Gastroesophageal sphincter (tissue), 4 donors: Measurements from ENCODE around the gene C1R. TPM values are rescaled to one million over a fixed set of nuclear protein-coding genes. Genes with fewer than 3 reads are reported as not detected.

Source experiments
- ATAC-seq: fragments of 150-250 bp; one replicate; pipeline ENCODE4 v1.9.1; 2016; ENCODE audit warnings: mild to moderate bottlenecking, moderate library complexity
- H3K27ac ChIP-seq, 4 donors: fragments of 200-600 bp; sonication (generic) in 3 of 4; 1 replicate in 3 of 4; 2 replicates in 1 of 4; pipeline ENCODE4 v1.5.1; 2016 to 2019
- H3K27me3 ChIP-seq: fragments of 200-600 bp; sonication (generic); one replicate; pipeline ENCODE4 v1.5.1; 2019
- H3K36me3 ChIP-seq, 2 donors: fragments of 200-600 bp; sonication (generic); one replicate each; pipeline ENCODE4 v1.5.1; 2019; ENCODE audit warnings: control low read depth in 1 of 2
- H3K4me1 ChIP-seq, 3 donors: fragments of 200-600 bp; sonication (generic); 1 replicate in 2 of 3; 2 replicates in 1 of 3; pipeline ENCODE4 v1.5.1; 2016 to 2019; ENCODE audit warnings: control low read depth in 2 of 3
- H3K4me3 ChIP-seq, 2 donors: fragments of 200-600 bp; sonication (generic); one replicate each; pipeline ENCODE4 v1.5.1; 2019; ENCODE audit warnings: mild to moderate bottlenecking in 1 of 2, moderate library complexity in 1 of 2
- H3K9me3 ChIP-seq, 3 donors: fragments of 200-600 bp; sonication (generic); one replicate each; pipeline ENCODE4 v1.5.1; 2017 to 2019; ENCODE audit warnings: control low read depth in 2 of 3
- CTCF ChIP-seq, 4 experiments: fragments of 200-600 bp in 2 of 4; fragments of 450-650 bp in 2 of 4; sonication (generic) in 1 of 4; IDR thresholded peaks; one replicate each; pipeline ENCODE4 v1.5.1; 2017 to 2019; ENCODE audit warnings: antibody characterized with exemption in 4 of 4, mild to moderate bottlenecking in 2 of 4, moderate library complexity in 2 of 4
- EP300 ChIP-seq: sonication (generic); formaldehyde crosslinking; IDR thresholded peaks from one replicate; pipeline ENCODE4 v1.6.1; 2017; ENCODE audit warnings: antibody characterized with exemption, mild to moderate bottlenecking
- POLR2A ChIP-seq, 2 donors: fragments of 450-650 bp; IDR thresholded peaks; one replicate each; pipeline ENCODE4 v1.6.1; 2017; ENCODE audit warnings: antibody characterized with exemption in 2 of 2, mild to moderate bottlenecking in 2 of 2, moderate library complexity in 1 of 2
- POLR2AphosphoS5 ChIP-seq: sonication (generic); formaldehyde crosslinking; IDR thresholded peaks from one replicate; pipeline ENCODE4 v1.6.1; 2017; ENCODE audit warnings: antibody characterized with exemption
- WGBS, 2 donors: methylation state at CpG; one replicate each; pipeline ENCODE4 v1.1.5; 2018; ENCODE audit warnings: low coverage in 1 of 2; 5-methylcytosine and 5-hydroxymethylcytosine counted together
- total RNA-seq, 4 donors: library from RNA; depleted of rRNA; stranded (reverse); fragments of >200 nt; gene quantifications; one replicate each; pipeline ENCODE4 v1.1.0, GENCODE V29; 2016

C1R gene
- total RNA-seq, 4 donors from 2014 or later: 330 to 846 (median 620) TPM

- peaks cover 0 to 83% of the 10 kb centered on the region in 2 donors for H3K36me3 ChIP-seq
- no peak for ATAC-seq
- no peak for TF ChIP-seq POLR2A (IDR thresholded peaks at IDR 0.05)
- no peak for TF ChIP-seq POLR2AphosphoS5
- no peak for TF ChIP-seq EP300
- TF ChIP-seq CTCF (IDR thresholded peaks at IDR 0.05): no peak
These were observed 25.1 kb downstream of the C1R start for GRCh38 chr12:7067096-7067495.

GRCh38 chr12:7066596-7066995, 25.6 kb downstream of the C1R start:
- no peak overlapping the region for H3K27ac ChIP-seq

More at GRCh38 chr12:7067096-7067495, 25.1 kb downstream of the C1R start:
- H3K27ac ChIP-seq: no peak overlapping the region
- H3K27me3 ChIP-seq: no peaks in the 10 kb centered on the region
- H3K4me1 ChIP-seq: peaks cover 0 to 28% (median 0%) of the 10 kb centered on the region in 3 donors
- WGBS, 2 donors: 77 to 93% methylated on average over 4 to 5 of the region's 7 CpGs
- no peak overlapping the region for H3K4me3 ChIP-seq
- H3K9me3 ChIP-seq: no peaks in the 10 kb centered on the region

GRCh38 chr12:7065073-7065623, 27.1 kb downstream of the C1R start:
- Histone ChIP-seq H3K27me3 (no peaks in the 10 kb centered on the region), H3K36me3 (peaks cover 0 to 75% of the 10 kb centered on the region in 2 donors), H3K4me3 (no peak overlapping the region), H3K27ac (no peak overlapping the region), H3K9me3 (no peaks in the 10 kb centered on the region), H3K4me1 (peaks cover 0 to 48% (median under 1%) of the 10 kb centered on the region in 3 donors)
- no peak for ATAC-seq
- 84 to 87% methylated on average over 6 to 7 of the region's 7 CpGs for WGBS, 2 donors
- TF ChIP-seq CTCF (IDR thresholded peaks at IDR 0.05) (no peak), EP300 (no peak), POLR2A (IDR thresholded peaks at IDR 0.05) (no peak), POLR2AphosphoS5 (no peak)

More at GRCh38 chr12:7066596-7066995, 25.6 kb downstream of the C1R start:
- Histone ChIP-seq H3K27me3 (no peaks in the 10 kb centered on the region), H3K9me3 (no peaks in the 10 kb centered on the region), H3K4me3 (no peak overlapping the region), H3K4me1 (peaks cover 0 to 33% (median 0%) of the 10 kb centered on the region in 3 donors), H3K36me3 (peaks cover 0 to 83% of the 10 kb centered on the region in 2 donors)
- ATAC-seq: no peak
- no peak for TF ChIP-seq POLR2A (IDR thresholded peaks at IDR 0.05)
- 85 to 100% methylated on average over 1 of the region's 2 CpGs for WGBS, 2 donors

GRCh38 chr12:7064516-7064915, 27.7 kb downstream of the C1R start:
- Histone ChIP-seq H3K4me1 (peaks cover 5 to 54% (median 6%) of the 10 kb centered on the region in 3 donors), H3K4me3 (no peak overlapping the region), H3K27ac (no peak overlapping the region), H3K9me3 (no peaks in the 10 kb centered on the region), H3K27me3 (no peaks in the 10 kb centered on the region), H3K36me3 (peaks cover 0 to 69% of the 10 kb centered on the region in 2 donors)
- no peak for ATAC-seq
- 60 to 83% methylated on average over 1 of the region's 3 CpGs for WGBS, 2 donors
- TF ChIP-seq POLR2AphosphoS5: no peak
- no peak for TF ChIP-seq CTCF (IDR thresholded peaks at IDR 0.05)
- TF ChIP-seq POLR2A (IDR thresholded peaks at IDR 0.05): no peak
- TF ChIP-seq EP300: no peak

GRCh38 chr12:7061596-7061995, 30.6 kb downstream of the C1R start:
- 85 to 91% methylated on average over 4 of the region's 7 CpGs for WGBS, 2 donors
- H3K27ac ChIP-seq: peak overlapping the region; percentile 82 to 96 (median 86)
- H3K27me3 ChIP-seq: no peaks in the 10 kb centered on the region
- no peaks in the 10 kb centered on the region for H3K9me3 ChIP-seq
- H3K4me3 ChIP-seq: peak overlapping the region; percentile 54 to 79
- TF ChIP-seq POLR2A (IDR thresholded peaks at IDR 0.05) (no peak), EP300 (no peak), CTCF (IDR thresholded peaks at IDR 0.05) (no peak), POLR2AphosphoS5 (no peak)
- H3K4me1 ChIP-seq: peaks cover 5 to 58% (median 6%) of the 10 kb centered on the region in 3 donors
- peaks cover 0 to 40% of the 10 kb centered on the region in 2 donors for H3K36me3 ChIP-seq
- ATAC-seq: no peak
